ENCODE data around the gene TMEM38B. TPM values are rescaled to one million over a fixed set of nuclear protein-coding genes. Genes with fewer than 3 reads are reported as not detected.

TMEM38B gene
- total and polyA plus RNA-seq, 5 donors from 2014 or later: 10.6 to 22.2 (median 18.2) TPM

DNA sequence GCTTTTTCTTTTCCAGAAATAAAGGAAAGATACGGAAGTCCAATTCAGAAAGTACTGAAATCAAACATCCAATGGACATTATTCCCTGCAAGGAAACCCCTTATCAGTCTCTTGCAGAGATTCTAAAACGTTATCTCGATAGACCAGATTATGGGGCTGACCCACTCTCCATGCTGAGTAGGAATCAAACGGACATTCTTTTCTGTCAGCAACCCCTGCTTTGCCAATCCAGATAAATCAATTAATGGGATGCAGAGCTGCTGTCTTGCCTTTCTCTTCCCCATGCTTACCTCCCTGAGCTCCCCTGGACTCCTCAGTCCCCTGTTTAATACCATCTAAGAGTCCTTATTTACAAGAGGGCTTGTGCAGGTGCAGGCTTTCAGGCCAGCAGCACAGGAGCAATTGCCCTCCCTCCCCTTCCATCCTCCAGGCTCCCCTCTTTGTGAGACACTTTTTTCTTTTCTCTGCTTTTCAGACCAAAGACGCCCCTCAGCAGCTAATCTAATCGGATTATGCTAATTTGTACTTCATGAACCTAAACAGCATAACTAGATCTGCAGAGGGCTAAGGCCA lies 17.9 kb upstream of the TMEM38B start:
- no peaks in the 10 kb centered on the region for H3K9me3 Mint-ChIP-seq
- no peaks in the 10 kb centered on the region for H3K4me1 ChIP-seq (ENCODE audit: control insufficient read depth, insufficient read depth, low read length, poor library complexity, severe bottlenecking)
- H3K27ac ChIP-seq (ENCODE audit: insufficient read depth, low read length, poor library complexity, severe bottlenecking): no peak overlapping the region
- no peak overlapping the region for H3K4me3 Mint-ChIP-seq
- H3K27ac Mint-ChIP-seq: no peak overlapping the region
- no peaks in the 10 kb centered on the region for H3K36me3 Mint-ChIP-seq
- DNase-seq (no peak), ATAC-seq (ENCODE audit: low read depth in 2 of 2) (no peak)
- H3K9me3 ChIP-seq (ENCODE audit: control insufficient read depth in 2 of 2, low read length in 2 of 2): no peaks in the 10 kb centered on the region
- H3K27me3 ChIP-seq (ENCODE audit: control insufficient read depth, insufficient read depth, low read length): peaks cover 3% of the 10 kb centered on the region
- no peaks in the 10 kb centered on the region for H3K36me3 ChIP-seq (ENCODE audit: control insufficient read depth, insufficient read depth, low read length)
- peaks cover 0 to 6% (median 0%) of the 10 kb centered on the region in 4 donors for H3K4me1 Mint-ChIP-seq
- H3K27me3 Mint-ChIP-seq: peaks cover 16% of the 10 kb centered on the region
- no peak overlapping the region for H3K4me3 ChIP-seq (ENCODE audit: low read depth, low read length)

DNA sequence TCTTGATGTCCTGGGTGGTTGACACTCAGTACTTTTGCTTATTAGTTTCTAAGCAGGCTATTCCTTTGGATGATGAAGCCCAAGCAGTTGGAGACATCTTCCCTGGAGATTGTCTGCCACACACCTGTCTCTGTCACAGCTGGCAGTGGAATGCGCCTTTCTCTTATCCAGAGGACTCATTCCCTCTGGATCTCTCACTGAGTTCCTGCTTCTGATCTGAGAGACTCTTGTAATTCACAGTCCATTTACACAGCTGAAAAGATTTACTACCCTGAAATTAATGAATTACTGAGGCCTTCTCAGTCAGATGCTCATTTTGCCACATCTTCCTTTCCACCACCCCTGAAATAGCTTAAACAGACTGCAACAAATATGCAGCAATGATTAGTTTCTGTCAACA lies 16.2 kb upstream of the TMEM38B start:
- Histone ChIP-seq H3K4me1 (ENCODE audit: control insufficient read depth, insufficient read depth, low read length, poor library complexity, severe bottlenecking) (no peaks in the 10 kb centered on the region), H3K36me3 (ENCODE audit: control insufficient read depth, insufficient read depth, low read length) (no peaks in the 10 kb centered on the region), H3K27ac (ENCODE audit: insufficient read depth, low read length, poor library complexity, severe bottlenecking) (no peak overlapping the region), H3K27me3 (ENCODE audit: control insufficient read depth, insufficient read depth, low read length) (no peaks in the 10 kb centered on the region), H3K4me3 (ENCODE audit: low read depth, low read length) (no peak overlapping the region), H3K9me3 (ENCODE audit: control insufficient read depth in 2 of 2, low read length in 2 of 2) (no peaks in the 10 kb centered on the region)
- no peaks in the 10 kb centered on the region for H3K36me3 Mint-ChIP-seq
- H3K27me3 Mint-ChIP-seq: peaks cover 16% of the 10 kb centered on the region
- H3K9me3 Mint-ChIP-seq: no peaks in the 10 kb centered on the region
- DNase-seq: no peak
- no peak for ATAC-seq (ENCODE audit: low read depth in 2 of 2)
- no peak overlapping the region for H3K27ac Mint-ChIP-seq
- no peak overlapping the region for H3K4me3 Mint-ChIP-seq
- H3K4me1 Mint-ChIP-seq: peaks cover 0 to under 1% (median 0%) of the 10 kb centered on the region in 4 donors

DNA sequence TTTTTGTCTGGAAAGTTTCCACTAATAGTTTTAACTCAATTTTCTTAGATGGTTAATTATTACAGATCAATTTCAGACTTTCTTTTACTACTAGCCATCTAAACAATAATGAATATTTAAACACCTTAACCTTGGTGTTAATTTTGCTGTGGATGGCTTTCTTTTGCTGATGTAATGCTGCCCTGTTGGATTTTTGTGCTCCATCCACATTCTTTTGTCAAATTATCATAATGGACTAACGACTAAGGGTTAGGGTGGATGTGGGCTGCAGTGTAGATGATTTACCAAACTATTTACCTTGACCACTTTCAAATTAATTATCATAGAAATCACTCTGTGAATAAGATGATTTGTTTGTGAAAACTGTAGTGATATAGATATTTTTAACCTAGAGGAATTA lies 15.6 kb upstream of the TMEM38B start:
- H3K4me1 Mint-ChIP-seq: no peaks in the 10 kb centered on the region
- DNase-seq (no peak), ATAC-seq (ENCODE audit: low read depth in 2 of 2) (no peak)
- Histone ChIP-seq H3K36me3 (ENCODE audit: control insufficient read depth, insufficient read depth, low read length) (no peaks in the 10 kb centered on the region), H3K27ac (ENCODE audit: insufficient read depth, low read length, poor library complexity, severe bottlenecking) (no peak overlapping the region), H3K4me1 (ENCODE audit: control insufficient read depth, insufficient read depth, low read length, poor library complexity, severe bottlenecking) (no peaks in the 10 kb centered on the region), H3K9me3 (ENCODE audit: control insufficient read depth in 2 of 2, low read length in 2 of 2) (no peaks in the 10 kb centered on the region), H3K4me3 (ENCODE audit: low read depth, low read length) (no peak overlapping the region), H3K27me3 (ENCODE audit: control insufficient read depth, insufficient read depth, low read length) (no peaks in the 10 kb centered on the region)
- H3K36me3 Mint-ChIP-seq: no peaks in the 10 kb centered on the region
- peaks cover 16% of the 10 kb centered on the region for H3K27me3 Mint-ChIP-seq
- H3K27ac Mint-ChIP-seq: no peak overlapping the region
- H3K9me3 Mint-ChIP-seq: no peaks in the 10 kb centered on the region
- no peak overlapping the region for H3K4me3 Mint-ChIP-seq

DNA sequence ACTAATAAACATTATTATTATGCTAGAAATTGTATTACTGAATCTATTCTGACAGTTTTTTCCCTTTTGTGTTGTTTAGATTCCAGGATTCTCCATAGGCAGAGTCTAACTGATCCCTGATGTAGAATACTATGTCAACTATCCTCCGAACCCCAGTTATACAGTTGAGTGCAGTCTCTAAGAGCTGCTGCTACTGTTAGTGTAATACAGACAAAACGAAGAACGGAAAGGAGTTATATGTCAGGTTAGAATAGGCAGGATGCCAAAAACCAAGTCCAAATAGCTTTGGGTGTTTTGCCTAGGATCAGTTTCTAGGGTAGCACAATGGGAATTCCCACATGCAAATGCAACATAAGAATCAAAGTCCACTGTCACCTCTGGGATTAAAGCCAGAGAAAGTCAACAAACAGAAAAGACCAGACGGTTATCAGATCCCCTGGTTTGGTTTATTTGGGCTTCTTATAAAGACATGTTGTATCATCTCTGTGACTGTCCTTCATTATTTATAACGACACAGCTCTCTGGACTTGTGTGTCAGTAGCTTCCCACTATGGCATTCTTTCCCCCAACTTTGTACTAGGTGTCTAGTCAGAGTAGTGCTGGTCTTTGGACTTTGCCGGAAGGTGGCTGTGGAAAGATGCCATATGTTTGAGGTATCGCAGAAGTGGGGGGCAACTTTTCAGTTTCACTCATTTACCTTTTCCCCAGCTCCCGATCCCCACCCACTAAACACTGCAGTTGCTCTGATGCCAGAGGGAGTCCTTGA lies 14.9 kb upstream of the TMEM38B start:
- H3K27ac ChIP-seq (ENCODE audit: insufficient read depth, low read length, poor library complexity, severe bottlenecking): no peak overlapping the region
- H3K4me1 ChIP-seq (ENCODE audit: control insufficient read depth, insufficient read depth, low read length, poor library complexity, severe bottlenecking): no peaks in the 10 kb centered on the region
- no peaks in the 10 kb centered on the region for H3K36me3 ChIP-seq (ENCODE audit: control insufficient read depth, insufficient read depth, low read length)
- no peaks in the 10 kb centered on the region for H3K36me3 Mint-ChIP-seq
- no peak overlapping the region for H3K4me3 Mint-ChIP-seq
- no peaks in the 10 kb centered on the region for H3K9me3 ChIP-seq (ENCODE audit: control insufficient read depth in 2 of 2, low read length in 2 of 2)
- H3K27me3 ChIP-seq (ENCODE audit: control insufficient read depth, insufficient read depth, low read length): no peaks in the 10 kb centered on the region
- H3K27ac Mint-ChIP-seq: no peak overlapping the region
- peaks cover 15% of the 10 kb centered on the region for H3K27me3 Mint-ChIP-seq
- DNase-seq (no peak), ATAC-seq (ENCODE audit: low read depth in 2 of 2) (no peak)
- no peaks in the 10 kb centered on the region for H3K4me1 Mint-ChIP-seq
- no peak overlapping the region for H3K4me3 ChIP-seq (ENCODE audit: low read depth, low read length)
- H3K9me3 Mint-ChIP-seq: no peaks in the 10 kb centered on the region

DNA sequence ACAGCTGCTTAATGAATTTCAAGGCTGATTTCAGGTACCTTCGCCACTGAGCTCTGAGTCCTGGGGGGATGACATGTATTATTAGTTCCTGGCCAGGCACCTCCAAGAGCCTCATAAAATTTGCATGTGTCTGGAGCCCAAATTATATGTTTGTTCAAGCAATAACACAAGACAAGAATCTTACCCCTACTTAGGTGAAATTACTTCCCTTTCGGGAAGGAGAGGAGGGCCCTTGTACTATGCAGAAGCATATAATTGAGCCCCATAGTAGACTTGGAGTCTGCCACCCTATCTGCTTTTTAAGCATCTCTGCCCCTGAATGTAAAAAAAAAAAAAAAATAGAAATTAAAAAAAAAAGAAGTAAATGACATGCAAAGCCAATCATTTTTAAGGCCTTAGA lies 13.0 kb upstream of the TMEM38B start:
- H3K27me3 ChIP-seq (ENCODE audit: control insufficient read depth, insufficient read depth, low read length): no peaks in the 10 kb centered on the region
- no peaks in the 10 kb centered on the region for H3K9me3 ChIP-seq (ENCODE audit: control insufficient read depth in 2 of 2, low read length in 2 of 2)
- no peaks in the 10 kb centered on the region for H3K4me1 ChIP-seq (ENCODE audit: control insufficient read depth, insufficient read depth, low read length, poor library complexity, severe bottlenecking)
- ATAC-seq (ENCODE audit: low read depth in 2 of 2) (no peak), DNase-seq (no peak)
- Mint-ChIP-seq H3K4me3 (no peak overlapping the region), H3K4me1 (no peaks in the 10 kb centered on the region), H3K27me3 (peaks cover 15% of the 10 kb centered on the region), H3K9me3 (no peaks in the 10 kb centered on the region), H3K27ac (no peak overlapping the region), H3K36me3 (no peaks in the 10 kb centered on the region)
- H3K27ac ChIP-seq (ENCODE audit: insufficient read depth, low read length, poor library complexity, severe bottlenecking): no peak overlapping the region
- no peaks in the 10 kb centered on the region for H3K36me3 ChIP-seq (ENCODE audit: control insufficient read depth, insufficient read depth, low read length)
- H3K4me3 ChIP-seq (ENCODE audit: low read depth, low read length): no peak overlapping the region

- no peak overlapping the region for H3K4me3 ChIP-seq (ENCODE audit: low read depth, low read length)
- no peak overlapping the region for H3K27ac ChIP-seq (ENCODE audit: insufficient read depth, low read length, poor library complexity, severe bottlenecking)
- no peaks in the 10 kb centered on the region for H3K36me3 ChIP-seq (ENCODE audit: control insufficient read depth, insufficient read depth, low read length)
- H3K27me3 ChIP-seq (ENCODE audit: control insufficient read depth, insufficient read depth, low read length): no peaks in the 10 kb centered on the region
- H3K36me3 Mint-ChIP-seq: no peaks in the 10 kb centered on the region
- no peaks in the 10 kb centered on the region for H3K4me1 ChIP-seq (ENCODE audit: control insufficient read depth, insufficient read depth, low read length, poor library complexity, severe bottlenecking)
- peaks cover 15% of the 10 kb centered on the region for H3K27me3 Mint-ChIP-seq
- H3K9me3 ChIP-seq (ENCODE audit: control insufficient read depth in 2 of 2, low read length in 2 of 2): no peaks in the 10 kb centered on the region
- DNase-seq: no peak
- no peaks in the 10 kb centered on the region for H3K4me1 Mint-ChIP-seq
- H3K27ac Mint-ChIP-seq: no peak overlapping the region
- no peak for ATAC-seq (ENCODE audit: low read depth in 2 of 2)
- H3K9me3 Mint-ChIP-seq: no peaks in the 10 kb centered on the region
- H3K4me3 Mint-ChIP-seq: no peak overlapping the region
Observed at GRCh38 chr9:105681724-105682123, 12.6 kb upstream of the TMEM38B start.

GRCh38 chr9:105683688-105684275 lies 10.6 kb upstream of the TMEM38B start:
- no peak overlapping the region for H3K27ac ChIP-seq (ENCODE audit: insufficient read depth, low read length, poor library complexity, severe bottlenecking)
- no peak overlapping the region for H3K27ac Mint-ChIP-seq
- no peaks in the 10 kb centered on the region for H3K36me3 Mint-ChIP-seq

DNA sequence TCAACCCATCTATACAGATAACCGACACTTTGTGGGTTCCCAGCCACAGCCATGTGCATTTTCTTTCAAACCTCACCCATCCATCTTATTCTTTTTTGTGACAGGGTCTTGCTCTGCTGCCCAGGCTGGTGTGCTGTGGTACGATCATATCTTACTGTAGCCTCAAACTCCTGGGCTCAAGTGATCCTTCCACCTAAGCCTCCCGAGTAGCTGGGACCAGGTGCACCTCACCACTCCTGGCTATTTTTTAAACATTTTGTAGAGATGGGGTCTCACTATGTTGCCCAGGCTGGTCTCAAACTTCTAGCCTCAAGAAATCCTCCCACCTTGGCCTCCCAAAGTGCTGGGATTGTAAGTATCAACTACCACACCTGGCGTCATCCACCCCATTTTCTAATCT lies 7.4 kb upstream of the TMEM38B start:
- ATAC-seq (ENCODE audit: low read depth in 2 of 2): no peak
- no peak overlapping the region for H3K27ac Mint-ChIP-seq
- no peaks in the 10 kb centered on the region for H3K36me3 ChIP-seq (ENCODE audit: control insufficient read depth, insufficient read depth, low read length)

More at GRCh38 chr9:105683688-105684275, 10.6 kb upstream of the TMEM38B start:
- peaks cover 29% of the 10 kb centered on the region for H3K27me3 Mint-ChIP-seq
- DNase-seq: no peak
- H3K36me3 ChIP-seq (ENCODE audit: control insufficient read depth, insufficient read depth, low read length): no peaks in the 10 kb centered on the region
- no peaks in the 10 kb centered on the region for H3K9me3 ChIP-seq (ENCODE audit: control insufficient read depth in 2 of 2, low read length in 2 of 2)
- H3K4me3 ChIP-seq (ENCODE audit: low read depth, low read length): no peak overlapping the region
- H3K4me1 ChIP-seq (ENCODE audit: control insufficient read depth, insufficient read depth, low read length, poor library complexity, severe bottlenecking): no peaks in the 10 kb centered on the region
- H3K4me3 Mint-ChIP-seq: no peak overlapping the region
- ATAC-seq (ENCODE audit: low read depth in 2 of 2): no peak
- H3K27me3 ChIP-seq (ENCODE audit: control insufficient read depth, insufficient read depth, low read length): peaks cover 4% of the 10 kb centered on the region
- H3K4me1 Mint-ChIP-seq: no peaks in the 10 kb centered on the region
- H3K9me3 Mint-ChIP-seq: no peaks in the 10 kb centered on the region

More for the DNA sequence above, 7.4 kb upstream of the TMEM38B start:
- Histone ChIP-seq H3K4me1 (ENCODE audit: control insufficient read depth, insufficient read depth, low read length, poor library complexity, severe bottlenecking) (no peaks in the 10 kb centered on the region), H3K27ac (ENCODE audit: insufficient read depth, low read length, poor library complexity, severe bottlenecking) (no peak overlapping the region), H3K27me3 (ENCODE audit: control insufficient read depth, insufficient read depth, low read length) (peaks cover 4% of the 10 kb centered on the region), H3K4me3 (ENCODE audit: low read depth, low read length) (no peak overlapping the region), H3K9me3 (ENCODE audit: control insufficient read depth in 2 of 2, low read length in 2 of 2) (no peaks in the 10 kb centered on the region)
- Mint-ChIP-seq H3K36me3 (no peaks in the 10 kb centered on the region), H3K9me3 (no peaks in the 10 kb centered on the region), H3K4me1 (no peaks in the 10 kb centered on the region), H3K4me3 (no peak overlapping the region), H3K27me3 (peaks cover 45% of the 10 kb centered on the region)
- DNase-seq: no peak
